HuH-7.5 (cell line): ENCODE results near the gene PPP2R2C.

Source experiments
- DNase-seq: peaks from one replicate; pipeline ENCODE4 v3.0.0; 2011; ENCODE audit warnings: low spot score

PPP2R2C gene

DNA sequence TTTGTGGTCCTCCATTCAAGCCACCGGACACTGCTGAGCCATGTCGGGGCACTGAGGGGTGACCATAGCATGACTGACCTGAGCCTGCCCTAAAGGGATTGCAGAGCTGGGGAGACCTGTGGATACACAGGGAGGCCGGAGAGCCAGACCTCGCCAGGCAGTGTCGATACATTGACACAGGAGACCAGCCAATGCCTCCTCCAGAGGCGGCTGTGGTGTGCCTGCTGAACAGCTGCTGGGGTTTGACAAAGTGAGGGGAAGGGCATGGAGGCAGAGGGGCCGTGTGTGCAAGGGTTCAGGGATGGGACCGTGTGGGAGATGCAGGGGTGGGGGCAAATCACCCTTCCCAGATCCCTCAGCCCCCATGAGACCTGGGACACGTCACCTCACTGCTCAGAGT, 48.0 kb downstream of the PPP2R2C start:
- no peak for DNase-seq

DNA sequence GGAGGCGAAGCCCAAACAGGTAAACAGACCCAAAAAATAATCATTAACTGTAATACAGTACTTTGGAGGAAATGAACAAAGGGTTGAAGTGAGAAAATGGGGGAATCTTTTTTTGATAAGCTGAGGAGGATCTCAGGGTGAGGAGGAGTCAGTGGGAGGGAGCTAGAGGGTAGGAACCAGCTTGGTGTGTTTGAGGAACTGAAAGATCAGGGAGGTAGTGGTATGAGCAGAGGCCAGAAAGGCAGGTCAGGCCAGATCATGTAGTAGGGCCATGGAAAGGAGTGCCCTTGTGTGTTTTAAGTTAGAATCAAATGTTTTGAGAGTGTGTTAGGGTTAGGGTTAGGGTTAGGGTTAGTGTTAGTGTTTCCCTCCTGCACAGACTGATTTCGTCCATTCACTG, 48.8 kb downstream of the PPP2R2C start:
- no peak for DNase-seq

DNA sequence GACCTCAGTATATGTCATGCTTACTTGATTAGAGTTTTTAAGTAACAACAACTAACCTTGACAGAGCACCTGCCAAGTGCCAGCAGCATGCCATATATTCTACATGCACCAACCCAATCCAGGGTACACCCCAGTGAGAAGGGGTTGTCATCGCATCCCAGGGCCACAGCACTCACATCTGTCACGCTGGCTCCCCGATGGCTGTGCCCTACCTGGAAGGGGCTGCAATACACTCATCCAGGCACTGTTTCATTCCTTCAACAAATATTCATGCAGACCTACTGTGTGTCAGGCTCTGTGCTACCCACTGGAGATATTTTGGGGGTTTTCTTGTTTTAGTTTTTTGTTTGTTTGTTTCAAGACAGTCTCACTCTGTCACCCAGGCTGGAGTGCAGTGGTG, 49.5 kb downstream of the PPP2R2C start:
- DNase-seq = no peak

DNA sequence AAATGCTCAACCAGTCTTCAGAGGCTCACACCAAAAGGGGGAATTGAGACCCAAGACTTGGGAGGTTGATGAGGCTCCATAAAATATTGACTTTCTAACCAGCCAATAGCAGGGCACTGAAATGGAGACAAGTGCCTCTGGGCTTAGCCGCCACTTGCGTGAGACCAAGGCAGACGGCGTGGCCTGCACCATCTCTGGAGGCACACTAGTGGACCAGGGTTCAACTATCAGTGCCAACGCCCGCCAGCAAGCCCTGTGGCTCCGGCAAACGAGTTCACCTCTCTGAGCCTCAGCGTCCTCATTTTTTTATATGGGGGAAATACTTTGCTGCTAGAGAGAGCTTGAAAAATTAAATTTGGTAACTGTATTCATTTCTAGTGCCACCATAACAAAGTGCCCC, 50.3 kb downstream of the PPP2R2C start:
- DNase-seq = no peak

DNA sequence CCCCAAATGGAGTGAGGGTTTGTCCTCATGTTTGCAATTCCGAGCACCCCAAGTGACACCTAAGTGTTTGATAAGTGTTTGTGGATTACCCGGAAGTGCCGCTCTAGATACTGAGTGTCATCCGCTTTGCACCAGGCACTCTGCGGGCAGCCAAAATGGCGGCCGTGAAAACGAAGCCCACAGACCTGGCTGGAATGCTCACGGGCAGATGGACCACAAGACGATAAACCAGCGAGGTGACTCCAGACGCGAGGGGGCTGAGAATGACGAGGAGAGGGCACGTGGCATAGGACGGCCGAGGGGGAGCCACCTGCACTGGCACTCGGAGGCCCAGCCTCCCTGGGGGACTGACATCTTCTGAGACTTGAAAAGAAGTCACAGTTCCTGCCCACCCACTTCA, 51.0 kb downstream of the PPP2R2C start:
- no peak for DNase-seq

DNA sequence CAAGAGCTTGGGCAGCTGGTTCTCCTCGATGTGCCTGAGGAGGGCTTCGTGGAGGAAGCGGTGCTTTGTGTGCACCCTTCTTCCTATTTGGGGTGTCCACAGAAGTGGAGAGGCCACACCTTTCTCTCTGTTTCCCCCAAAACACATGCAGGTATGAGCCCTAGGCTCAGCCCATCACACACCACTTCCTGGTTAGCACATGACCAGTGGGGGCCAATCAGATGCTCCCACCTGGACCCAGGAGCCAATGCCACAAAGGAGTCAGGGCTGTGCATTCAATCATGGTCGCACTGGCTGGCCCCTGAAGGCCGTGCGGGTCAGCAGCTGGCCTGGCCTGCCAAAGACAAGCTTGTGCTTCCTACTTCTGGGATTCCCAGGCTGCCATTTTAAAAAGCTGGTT, 51.4 kb downstream of the PPP2R2C start:
- no peak for DNase-seq

DNA sequence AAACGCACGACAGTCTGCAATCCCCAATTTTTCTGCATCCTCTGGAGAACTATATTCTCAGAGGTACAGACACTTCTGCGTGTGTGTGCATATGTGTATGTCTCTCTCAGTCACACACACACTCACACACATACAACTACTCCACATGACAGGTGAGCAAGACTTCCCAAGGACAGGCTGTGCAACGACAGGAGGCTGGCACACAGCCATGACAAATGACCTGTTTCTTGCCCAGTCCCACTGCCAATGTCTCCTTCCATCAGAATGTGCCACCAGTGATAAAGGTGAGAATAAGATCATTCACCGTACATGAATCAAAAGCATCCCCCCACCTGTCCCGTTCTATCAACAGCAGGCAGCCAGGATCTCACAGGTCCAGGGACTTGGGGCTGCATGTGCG, 52.4 kb downstream of the PPP2R2C start:
- no peak for DNase-seq

DNA sequence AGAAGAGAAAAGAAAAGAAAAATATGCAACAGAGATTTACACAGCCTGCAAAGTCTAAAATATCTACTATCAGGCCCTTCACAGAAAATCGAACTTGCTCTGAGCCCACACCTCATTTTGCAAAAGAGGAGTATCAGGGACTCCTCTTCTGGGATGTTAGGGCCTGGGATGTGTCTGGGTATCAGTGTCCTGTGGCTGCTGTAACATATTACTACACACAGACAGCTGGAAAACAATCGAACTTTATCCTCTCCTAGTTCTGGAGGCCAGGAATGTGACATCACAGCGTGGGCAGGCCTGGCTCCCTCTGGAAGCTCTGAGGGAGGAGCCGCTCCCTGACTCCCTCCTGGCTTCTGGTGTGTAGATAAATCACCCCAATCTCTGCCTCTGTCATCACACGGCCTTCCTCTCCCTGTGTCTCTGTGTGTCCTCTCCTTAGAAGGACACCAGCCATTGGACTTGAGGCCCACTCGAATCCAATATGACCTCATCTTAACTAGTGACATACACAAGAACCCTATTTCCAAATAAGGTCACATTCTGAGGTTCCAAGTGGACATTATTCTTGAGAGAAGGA, 52.9 kb downstream of the PPP2R2C start:
- no peak for DNase-seq

DNA sequence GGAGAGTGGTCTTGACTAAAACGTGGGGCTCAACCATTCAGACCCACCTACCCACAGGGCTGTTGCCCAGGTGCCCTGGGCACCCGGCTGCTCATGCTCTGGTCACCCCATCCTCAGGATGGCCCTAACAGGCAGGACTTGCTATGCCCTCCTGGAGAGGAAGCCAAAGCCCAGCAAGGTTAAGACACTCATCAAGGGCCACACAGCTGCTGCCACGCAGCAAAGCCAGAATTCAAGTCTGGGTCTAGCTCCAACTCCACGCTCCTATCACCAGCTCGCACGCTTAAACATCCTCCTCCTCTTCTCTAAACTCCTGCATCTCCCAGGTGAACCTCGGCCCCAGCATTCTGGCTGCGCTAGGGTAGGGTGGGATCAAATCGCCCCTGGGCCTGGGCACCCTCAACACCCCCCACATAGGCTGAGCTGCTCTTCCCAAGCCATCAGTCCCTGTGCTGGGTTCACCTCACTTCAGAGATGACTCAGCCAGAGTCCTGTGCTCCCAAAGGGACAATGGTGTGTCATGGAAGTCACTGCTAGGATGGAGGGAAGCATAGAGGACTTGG, 54.1 kb downstream of the PPP2R2C start:
- no peak for DNase-seq

DNA sequence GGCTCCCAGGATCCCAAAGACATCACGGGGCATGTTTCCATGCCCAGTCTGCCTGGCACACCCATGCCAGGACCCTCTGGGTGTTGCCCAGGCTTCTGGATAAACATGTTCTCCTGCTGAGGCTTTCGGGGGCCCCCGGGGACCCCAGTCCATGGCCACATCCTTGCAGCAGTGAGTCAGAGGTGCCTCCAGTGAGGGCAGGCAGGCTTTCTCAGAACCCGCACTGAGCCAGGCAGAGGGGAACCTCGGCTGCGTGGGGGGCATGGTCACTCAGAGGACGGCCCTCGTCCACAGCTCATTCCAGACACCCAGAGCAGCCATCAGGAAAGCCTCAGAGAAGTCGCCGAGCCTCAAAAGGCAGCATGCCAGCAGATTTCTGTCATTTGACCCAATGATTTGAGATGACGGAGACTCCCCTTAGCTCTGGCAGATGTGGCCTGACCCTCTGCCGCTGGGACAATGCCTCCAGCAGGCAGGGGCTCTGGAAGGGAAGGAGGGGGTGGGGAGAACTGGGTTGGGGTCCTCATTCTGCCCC, 54.8 kb downstream of the PPP2R2C start:
- no peak for DNase-seq

DNA sequence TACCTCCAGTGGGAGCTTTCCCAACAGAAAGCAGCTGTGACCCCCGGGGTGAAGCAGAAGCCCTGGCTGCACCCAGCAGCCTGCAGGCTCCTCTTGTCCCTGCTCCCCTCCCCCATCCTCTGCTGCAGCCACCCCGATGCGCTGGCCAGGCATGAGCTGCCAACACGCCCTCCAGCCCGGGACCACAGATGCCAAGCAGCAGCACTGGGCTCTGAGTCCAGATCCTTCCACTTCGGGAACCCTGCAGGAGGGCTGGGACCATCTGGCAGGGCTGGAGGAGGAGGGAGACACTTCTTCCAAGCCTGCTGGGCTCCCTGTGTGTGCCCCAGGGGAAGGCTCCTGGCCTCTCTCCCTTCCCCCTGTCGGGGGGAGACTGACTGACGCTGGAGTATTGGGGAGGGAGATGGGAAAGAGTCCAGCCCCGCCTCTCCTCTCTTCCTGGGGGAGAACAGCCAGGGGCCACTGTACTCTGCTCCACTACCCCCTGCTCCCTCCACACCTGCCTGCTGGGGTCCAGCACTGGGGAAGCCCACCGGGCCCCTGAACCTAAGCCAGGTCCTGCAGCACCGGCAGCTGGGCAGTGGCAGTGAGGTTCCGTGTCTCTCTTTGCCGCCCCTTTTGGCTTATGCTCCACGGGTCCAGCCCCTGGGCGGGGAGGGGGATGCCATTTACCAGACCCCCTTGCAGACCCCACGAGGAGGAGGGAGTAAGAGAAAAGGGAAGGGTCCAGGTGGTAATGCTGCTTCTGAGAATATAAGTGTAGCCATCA, 55.7 kb downstream of the PPP2R2C start:
- DNase-seq = no peak

DNA sequence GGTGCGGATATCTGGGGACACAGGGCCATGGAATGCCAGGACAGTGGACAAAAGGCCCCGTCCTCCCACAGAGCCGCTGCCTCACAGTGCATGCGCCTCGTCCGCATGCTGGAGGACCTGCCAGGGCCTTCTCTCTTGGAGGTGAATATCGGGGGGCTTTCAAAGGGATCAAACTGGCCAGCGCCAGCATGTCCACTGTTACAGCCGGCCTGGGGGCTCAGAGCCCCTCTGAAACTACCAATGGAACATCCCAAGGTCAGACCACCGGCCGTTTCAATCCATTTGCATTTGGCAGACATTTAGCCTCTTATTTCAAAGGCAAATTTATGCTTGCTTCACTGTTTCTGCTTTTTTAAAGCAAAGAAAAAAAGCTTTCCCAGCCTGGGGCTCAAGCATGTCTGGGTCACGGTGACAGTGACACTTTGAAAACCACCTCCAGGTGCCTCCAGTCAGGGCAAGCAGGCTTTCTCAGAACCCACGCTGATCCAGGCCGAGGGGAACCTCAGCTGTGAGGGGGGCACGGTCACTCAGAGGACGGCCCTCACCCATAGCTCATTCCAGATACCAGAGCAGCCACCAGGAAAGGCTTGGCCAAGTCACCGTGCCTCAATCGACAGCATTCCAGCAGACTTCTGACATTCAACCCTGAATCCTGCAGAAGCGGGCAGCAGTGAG, 57.2 kb downstream of the PPP2R2C start:
- no peak for DNase-seq

DNA sequence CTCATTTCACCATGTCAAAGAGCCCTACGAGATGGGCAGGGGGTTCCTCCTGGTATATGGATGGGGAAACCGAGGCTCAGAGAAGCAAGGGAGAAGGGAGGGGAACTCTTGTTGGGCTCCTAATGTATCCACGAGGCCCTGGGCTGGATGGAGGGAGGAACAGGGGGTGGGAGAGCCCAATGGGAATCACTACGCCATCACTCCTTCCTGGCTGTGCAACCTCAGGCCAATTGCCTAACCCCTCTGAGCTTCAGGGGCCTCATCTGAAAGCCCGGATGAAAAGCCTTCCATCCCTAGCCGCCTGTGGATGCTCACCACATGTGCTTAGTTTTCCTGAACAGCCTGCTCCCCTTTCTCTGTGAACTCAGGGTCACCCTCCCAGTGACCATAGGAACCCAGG, 57.8 kb downstream of the PPP2R2C start:
- DNase-seq = no peak

DNA sequence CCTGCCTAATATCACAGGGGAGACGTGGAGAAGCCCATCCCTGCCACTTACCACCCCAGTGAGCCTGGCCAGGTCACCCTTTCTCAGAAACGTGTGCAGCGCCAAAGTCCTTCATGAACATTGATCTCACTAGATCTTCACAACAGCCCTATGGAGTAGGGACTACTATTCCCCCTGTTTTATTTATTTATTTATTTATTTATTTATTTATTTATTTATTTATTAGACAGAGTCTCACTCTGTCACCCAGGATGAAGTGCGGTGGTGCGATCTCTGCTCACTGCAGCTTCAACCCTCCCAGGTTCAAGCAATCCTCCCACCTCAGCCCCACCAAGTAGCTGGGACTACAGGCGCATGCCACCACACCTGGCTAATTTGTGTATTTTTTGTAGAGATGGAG, 61.8 kb downstream of the PPP2R2C start:
- DNase-seq = no peak

DNA sequence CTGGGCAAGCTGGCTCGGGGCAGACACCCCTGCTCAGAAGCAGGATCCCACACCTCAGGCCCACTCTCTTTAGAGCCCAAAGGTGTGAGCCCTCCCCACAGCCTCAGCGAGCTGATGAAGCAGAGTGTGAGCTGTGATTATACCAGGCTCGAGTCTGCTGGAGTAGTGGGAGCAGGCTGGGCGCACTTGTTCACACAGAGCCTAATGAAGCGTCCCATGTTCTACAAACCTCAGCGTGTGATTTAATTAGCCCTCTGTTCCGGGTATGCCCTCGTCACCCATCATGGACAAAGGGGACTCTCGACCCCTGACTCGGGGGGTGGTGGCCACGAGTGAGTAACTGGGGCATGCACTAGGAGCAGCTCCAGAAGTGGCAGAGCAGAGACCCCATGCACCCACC, 62.3 kb downstream of the PPP2R2C start:
- no peak for DNase-seq

DNA sequence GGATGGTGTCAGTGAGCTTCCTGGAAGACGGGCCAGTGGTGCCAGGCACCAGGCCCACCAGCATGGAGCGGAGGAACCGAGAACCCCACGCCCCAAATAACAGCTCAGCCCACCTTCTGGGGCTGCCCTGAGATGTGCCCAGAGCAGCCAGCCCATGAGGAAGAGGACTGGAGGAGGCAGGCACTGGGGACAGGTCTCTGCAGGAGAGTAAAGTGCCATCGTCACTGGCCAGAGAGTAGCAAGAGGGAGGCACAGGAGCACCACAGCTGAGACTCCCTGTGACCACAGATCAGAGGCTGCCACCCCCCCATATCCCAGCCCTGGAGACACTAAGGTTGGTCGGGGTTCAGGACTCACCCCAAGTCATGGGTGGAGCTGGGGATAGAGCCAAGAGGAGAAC, 63.0 kb downstream of the PPP2R2C start:
- DNase-seq = no peak

DNA sequence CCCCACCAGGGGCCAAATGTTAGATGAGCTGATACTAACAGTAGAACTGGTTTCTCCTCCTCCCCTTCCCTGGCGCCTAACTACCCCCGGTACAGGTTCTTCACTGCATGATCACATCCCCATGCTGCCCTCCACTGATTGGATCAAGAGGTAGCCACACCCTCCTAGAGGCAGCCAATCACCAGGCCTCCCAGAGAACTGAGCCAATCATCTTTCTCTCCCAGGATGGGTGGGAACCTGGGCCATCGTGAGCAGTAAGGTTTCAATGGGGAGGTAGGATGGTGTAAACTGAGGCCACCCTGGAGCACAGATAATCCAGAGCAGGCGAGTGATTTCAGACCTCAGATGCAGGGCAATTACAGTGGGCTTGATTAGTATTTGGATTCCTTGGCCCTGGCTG, 64.2 kb downstream of the PPP2R2C start:
- no peak for DNase-seq

DNA sequence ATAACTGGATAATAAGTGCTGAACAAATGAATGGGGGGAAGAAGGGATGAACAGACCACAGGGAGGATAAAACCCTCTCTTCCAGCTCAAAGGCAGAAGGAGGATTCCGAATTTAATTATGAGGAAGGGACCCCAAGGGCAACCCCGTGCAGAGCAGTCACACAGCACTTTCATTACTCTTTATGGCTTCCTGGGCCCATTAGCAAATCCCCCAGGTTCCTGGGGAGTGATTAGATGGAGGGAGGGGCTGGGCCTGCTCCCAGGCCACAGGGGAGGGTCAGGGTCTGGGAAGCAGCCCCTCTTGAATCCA, 67.1 kb downstream of the PPP2R2C start:
- DNase-seq = no peak

DNA sequence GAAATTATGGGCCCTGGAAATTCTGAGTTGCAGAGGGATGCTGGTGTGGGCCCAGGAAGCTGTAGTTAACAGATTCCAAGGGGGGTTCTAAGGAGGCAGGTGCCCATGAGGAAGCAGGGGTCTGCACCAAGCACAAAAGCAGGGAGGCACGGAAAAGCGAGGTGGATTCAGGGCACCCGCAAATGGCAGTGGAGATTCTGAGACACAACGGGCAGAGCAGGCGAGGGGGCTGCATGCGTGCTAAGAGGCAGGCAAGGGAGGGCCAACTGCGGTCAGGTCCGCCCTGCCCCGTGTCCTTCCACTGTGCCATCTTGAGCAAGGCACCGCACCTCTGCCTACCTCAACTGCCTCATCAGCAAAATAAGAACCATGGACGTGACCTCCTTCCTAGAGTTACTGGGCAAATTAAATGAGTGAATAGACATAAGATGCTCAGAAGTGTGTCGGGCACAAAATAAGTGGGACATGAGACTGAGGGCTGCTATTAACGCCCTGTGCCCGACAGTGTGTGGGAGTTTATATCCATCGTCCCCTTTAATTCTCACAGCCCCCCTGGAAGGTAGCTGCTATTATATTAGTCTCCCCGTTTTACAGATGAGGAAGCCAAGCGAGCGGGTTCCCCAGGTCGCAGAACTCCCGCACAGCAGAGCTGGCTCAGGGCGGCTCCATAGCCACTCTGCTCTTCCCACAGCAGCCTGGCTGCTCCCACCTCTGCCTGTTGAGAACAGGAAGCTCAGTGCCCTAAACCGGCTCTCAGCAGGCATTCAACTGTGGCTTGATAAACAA, 67.6 kb downstream of the PPP2R2C start:
- DNase-seq = no peak

DNA sequence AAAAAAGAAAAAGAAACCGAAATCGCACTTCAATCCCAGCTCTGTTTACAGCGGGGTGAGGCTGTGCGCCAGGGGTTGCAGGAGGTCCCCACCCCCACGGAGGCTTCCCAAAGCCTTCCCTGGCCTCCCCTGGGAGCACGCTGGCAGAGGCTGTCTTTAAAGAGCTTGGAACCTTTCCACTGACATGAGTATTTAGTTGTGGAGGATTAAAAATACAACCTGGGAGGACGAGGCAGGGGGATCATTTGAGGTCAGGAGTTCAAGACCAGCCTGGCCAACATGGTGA, 69.1 kb downstream of the PPP2R2C start:
- no peak for DNase-seq

DNA sequence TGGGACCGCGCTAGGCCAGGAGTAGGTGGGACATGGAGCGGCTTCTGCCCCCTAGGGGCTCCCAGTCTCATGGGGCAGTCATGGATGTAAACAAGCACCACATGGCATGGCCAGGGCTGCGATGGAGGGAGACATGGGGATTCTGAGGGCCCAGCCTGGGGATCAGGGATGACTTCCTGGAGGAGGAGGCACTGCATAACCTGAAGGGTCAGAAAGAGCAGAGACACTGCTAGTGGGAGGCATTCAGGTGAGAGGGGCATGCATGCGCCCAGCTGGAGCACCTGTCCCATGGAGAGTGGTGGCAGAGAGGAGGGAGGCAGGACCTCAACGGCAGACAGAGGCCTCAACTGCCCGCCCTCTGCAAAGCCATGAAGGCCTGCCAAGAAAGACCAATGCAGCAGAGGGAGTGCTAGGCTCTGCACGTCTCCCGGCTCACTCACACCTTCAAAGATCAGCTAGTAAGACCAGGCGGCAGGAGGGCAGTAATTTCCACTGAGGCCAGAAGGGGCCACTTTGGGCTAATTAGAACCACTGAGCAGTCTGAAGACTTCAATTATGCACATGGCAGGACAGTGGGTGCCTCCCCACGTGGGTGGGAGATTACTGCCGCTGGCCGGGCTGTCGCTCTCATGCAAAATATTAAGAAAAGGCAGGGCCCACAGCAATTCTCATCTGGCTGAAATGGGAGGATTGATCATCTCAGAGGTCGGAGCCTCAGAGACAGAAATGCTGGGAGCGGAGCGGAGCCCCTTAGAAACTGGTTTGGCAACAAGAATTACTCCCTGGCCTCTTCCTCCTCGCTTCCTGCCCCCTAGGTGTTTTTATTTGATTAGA, 69.6 kb downstream of the PPP2R2C start:
- DNase-seq = no peak

DNA sequence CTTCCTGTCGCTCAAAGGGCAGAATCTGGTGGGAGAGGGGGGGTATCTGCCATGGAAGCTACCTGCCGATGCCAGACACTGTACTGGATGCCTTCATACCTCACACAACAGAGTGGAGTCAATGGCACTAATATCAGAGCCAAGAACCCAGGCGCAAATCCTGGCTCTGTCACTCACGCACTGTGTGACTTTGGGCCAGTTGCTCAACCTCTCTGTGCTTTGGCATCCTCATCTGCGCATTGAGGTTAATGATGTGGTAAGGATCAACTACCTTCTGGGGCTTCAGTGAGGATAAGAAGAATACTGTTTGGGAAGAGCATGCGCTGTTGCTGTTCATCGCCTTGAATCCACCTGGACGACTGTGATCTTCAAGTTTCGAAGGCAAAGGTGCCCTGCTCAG, 70.6 kb downstream of the PPP2R2C start:
- DNase-seq = no peak
